HG03342 (cell line): ENCODE measurements around the gene GRAP.
"Not testable (repeated sequence)": the region's sequence is repeated elsewhere in the genome, so short reads cannot be mapped to it uniquely, and the experiment has no call there.

Source experiments
- ATAC-seq: cut with Tn5 transposase; IDR thresholded peaks from one replicate; pipeline ENCODE4 v1.9.1; 2021; ENCODE audit warnings: mild to moderate bottlenecking, moderate library complexity; ENCODE audit not compliant: unreplicated experiment

Gene GRAP

DNA sequence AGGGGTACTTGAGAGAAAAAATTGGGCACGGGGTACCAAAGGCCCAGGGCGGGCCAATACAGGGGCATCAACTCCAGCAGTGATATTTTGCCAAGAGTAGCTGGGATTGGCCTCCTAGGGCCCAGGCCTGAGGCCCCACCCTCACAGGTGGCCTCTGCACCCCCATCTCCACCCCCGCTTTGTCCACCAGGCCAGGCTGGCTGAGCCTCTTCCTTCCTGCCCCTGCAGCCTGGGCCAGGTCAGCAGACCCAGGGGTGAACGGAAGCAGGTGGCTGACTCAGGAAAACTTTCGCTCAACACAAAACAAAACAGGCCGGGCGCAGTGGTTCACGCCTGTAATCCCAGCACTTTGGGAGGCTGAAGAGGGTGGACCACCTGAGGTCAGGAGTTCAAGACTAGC is 3.7 kb downstream of the GRAP start:
- ATAC-seq, result not testable (repeated sequence)

DNA sequence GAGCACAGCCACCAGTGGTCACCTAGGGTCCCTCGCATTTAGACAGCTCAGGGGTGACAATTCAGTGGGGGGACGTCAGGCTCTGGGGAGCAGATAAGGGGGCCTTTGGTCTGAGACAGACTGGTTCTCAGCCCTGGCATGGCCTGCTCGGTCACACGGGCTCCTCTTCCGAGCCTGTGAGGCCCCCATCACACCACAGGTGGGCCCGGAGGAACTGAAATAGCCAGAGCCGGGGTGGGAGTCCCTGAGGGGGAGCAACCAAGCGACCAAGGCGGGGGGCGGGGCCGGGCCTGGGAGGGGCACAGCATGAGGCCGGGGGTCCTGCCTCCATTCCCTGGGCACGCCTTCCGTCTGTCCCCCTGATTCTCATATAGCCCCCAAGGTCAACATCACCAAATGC is 4.4 kb downstream of the GRAP start:
- not testable (repeated sequence) for ATAC-seq

GRCh38 chr17:19041871-19042270 is 4.9 kb downstream of the GRAP start:
- ATAC-seq, result not testable (repeated sequence)

GRCh38 chr17:19040350-19040749 is 6.4 kb downstream of the GRAP start:
- ATAC-seq, result not testable (repeated sequence)

DNA sequence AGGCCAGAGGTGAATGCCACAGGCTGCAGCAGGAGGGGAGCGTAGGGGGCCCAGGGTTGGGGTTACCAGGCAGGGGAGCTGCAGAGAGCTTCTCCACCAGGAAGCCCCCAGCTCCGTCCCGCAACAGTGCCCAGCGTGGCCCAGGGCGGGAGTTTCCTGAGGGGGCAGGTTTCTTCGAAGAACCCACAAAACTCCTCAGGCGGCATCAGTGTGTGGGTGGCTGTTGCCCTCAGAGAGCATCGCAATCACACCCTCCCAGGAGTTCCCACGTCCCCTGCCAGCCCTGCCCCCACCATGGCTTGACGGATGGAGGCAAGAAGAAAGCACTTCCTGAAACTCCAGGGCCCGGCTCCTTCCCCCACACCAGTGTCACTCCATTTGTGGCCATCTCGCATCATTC is 8.0 kb downstream of the GRAP start:
- ATAC-seq, result not testable (repeated sequence)

GRCh38 chr17:19038007-19038406 is 8.8 kb downstream of the GRAP start:
- ATAC-seq, result not testable (repeated sequence)

GRCh38 chr17:19037547-19037946 is 9.2 kb downstream of the GRAP start:
- ATAC-seq, result not testable (repeated sequence)

DNA sequence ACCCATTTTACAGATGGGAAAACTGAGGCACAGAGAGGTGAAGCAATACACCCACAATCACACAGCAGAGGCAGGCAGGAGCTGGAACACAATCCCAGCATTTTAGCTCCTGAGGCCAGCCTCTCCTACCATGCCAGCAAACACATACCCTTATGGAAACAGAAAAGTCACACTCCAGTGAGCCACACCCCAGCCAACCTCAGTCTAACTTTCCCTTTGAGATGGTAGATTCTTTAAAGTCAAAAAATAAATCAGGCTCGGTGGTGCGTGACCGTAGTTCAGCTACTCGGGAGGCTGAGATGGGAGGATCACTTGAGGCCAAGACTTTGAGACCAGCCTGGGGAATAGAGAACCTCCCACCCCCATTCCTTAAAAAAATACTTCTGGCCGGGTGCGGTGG is 10.6 kb downstream of the GRAP start:
- not testable (repeated sequence) for ATAC-seq

GRCh38 chr17:19032377-19032988 is 14.3 kb downstream of the GRAP start:
- peak; percentile 50 for ATAC-seq

DNA sequence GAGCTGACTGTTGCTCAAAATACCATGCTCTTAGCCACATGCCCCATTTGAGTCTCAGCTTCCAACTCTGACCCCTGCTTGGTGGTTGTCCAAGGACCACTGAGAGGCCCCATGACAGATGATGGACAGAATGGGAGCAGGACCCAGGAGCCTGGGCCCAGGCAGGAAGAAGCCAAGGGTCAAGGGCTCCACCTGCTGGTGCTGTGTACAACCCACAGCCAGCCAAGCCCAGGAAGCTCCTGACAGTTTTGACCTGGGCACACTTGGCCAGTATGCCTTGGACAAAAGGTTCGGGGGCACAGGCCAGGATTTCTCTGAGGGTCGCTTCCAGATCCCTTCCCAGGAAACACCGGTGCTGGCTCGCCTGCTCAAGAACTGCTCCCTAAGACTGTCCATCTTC is 15.0 kb downstream of the GRAP start:
- peak; percentile 34 for ATAC-seq

GRCh38 chr17:19030771-19031449 is 15.8 kb downstream of the GRAP start:
- ATAC-seq, result not testable (repeated sequence)

DNA sequence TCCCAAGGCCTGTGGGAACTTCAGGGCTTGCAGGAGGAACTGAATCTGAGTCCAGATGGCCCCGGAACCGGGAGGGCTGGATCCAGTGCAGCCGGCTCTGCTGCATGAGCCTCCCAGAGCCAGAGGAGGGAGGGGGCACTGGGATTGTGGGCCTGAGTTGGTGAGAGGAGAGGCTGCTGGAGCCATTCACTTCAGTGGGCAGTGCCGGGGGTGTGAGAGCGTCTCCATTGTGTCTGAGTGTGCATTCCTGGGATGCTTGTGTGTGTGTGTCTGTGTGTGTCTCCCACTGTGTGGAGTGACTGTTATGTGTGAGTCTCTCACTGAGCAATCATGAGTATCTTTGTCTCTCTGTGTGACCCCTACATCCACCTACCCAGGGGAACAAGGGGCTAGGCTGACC is 17.0 kb downstream of the GRAP start:
- ATAC-seq, result not testable (repeated sequence)

GRCh38 chr17:19028671-19029070 is 18.1 kb downstream of the GRAP start:
- ATAC-seq, result not testable (repeated sequence)

- no peak for ATAC-seq
Observed at GRCh38 chr17:19024101-19025078, 22.4 kb downstream of the GRAP start.

- ATAC-seq, result no peak
Observed at GRCh38 chr17:19023209-19023999, 23.4 kb downstream of the GRAP start.

GRCh38 chr17:19022747-19023146 is 24.0 kb downstream of the GRAP start:
- ATAC-seq, result no peak

DNA sequence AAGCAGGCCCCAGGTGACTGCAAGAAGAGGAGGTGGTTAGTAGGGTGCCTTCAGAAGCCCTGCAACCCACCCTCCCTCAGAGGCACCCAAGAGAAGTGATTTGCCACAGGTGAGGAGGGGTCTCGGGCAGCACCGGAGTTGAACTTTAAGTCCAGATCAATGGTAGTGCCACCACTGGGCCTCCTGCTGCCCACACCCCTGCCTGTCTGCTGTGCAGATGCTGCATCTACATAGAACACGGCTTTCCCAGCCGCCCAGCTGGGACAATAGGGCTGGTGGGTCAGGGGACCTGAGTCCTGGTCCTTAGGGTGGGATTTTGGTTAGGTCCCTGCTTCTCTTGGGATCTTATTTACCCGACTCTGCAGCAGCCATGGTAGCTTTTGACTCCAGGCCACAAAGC is 24.6 kb downstream of the GRAP start:
- no peak for ATAC-seq

- ATAC-seq, result no peak
Observed at GRCh38 chr17:19021622-19022083, 25.1 kb downstream of the GRAP start.

DNA sequence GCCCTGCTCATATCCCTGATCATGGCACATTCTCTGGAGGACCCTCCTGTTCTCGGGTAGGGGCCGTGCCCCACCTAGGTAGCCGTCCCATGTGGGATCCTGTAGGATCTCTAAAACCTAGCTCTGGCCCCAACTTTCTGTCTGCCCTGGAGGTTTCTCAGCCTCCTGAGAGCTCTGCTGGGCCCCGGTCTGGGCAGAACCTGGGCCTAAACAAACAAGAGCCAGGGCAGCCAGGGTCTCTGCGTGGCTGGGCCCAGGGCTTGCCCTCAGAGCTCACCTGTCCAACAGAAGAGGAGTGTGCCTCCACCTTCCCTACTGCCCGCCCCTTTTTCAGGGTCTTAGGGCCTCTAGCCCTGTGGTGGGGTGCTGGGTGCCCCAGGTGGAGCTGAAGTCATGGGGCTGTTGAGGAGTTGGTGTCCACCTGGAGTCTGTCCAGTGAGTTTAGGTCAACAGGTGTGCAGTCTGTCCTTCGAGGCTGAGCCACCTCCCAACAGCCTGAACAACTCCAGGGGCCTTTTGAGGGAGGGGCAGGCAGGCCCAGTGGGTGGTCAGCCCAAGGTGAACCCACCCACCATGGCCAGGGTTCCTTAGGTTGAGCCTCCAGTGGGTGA is 25.6 kb downstream of the GRAP start:
- ATAC-seq, result not testable (repeated sequence)

- no peak for ATAC-seq
Observed at GRCh38 chr17:19020016-19020415, 26.7 kb downstream of the GRAP start.
